H9 (cell line): ENCODE data around the gene WRAP53. TPM values are rescaled to one million over a fixed set of nuclear protein-coding genes. Genes with fewer than 3 reads are reported as not detected.

ENCODE experiments used
- DNase-seq: peaks from one replicate; pipeline ENCODE4 v3.0.0-alpha.2; 2017
- H2AFZ ChIP-seq: one replicate; pipeline ENCODE4 v1.6.1; 2013; ENCODE audit warnings: mild to moderate bottlenecking, low read length, control low read depth, moderate library complexity
- H2AK5ac ChIP-seq: 2 replicates; pipeline ENCODE4 v1.6.1; 2013; ENCODE audit warnings: low read length, control low read depth, mixed read lengths; ENCODE audit not compliant: insufficient read length
- H2BK120ac ChIP-seq: one replicate; pipeline ENCODE4 v1.6.1; 2013; ENCODE audit warnings: low read depth, mild to moderate bottlenecking, low read length, control low read depth, inconsistent platforms; ENCODE audit not compliant: poor library complexity, severe bottlenecking
- H2BK12ac ChIP-seq: 2 replicates; pipeline ENCODE4 v1.6.1; 2013; ENCODE audit warnings: low read length, control low read depth, mixed read lengths, low read depth; ENCODE audit not compliant: insufficient read length
- H2BK15ac ChIP-seq: 2 replicates; pipeline ENCODE4 v1.6.1; 2013; ENCODE audit warnings: low read depth, low read length, control low read depth
- H2BK20ac ChIP-seq: one replicate; pipeline ENCODE4 v1.6.1; 2013; ENCODE audit warnings: low read depth, mild to moderate bottlenecking, low read length, control low read depth, inconsistent platforms; ENCODE audit not compliant: poor library complexity, severe bottlenecking
- H2BK5ac ChIP-seq: 2 replicates; pipeline ENCODE4 v1.6.1; 2013; ENCODE audit warnings: low read length, control low read depth, mixed read lengths; ENCODE audit not compliant: insufficient read length
- H3K14ac ChIP-seq: 2 replicates; pipeline ENCODE4 v1.6.1; 2013; ENCODE audit warnings: low read length, control low read depth; ENCODE audit not compliant: insufficient read depth
- H3K18ac ChIP-seq: 2 replicates; pipeline ENCODE4 v1.6.1; 2013; ENCODE audit warnings: low read depth, mild to moderate bottlenecking, mixed read lengths, low read length, control low read depth; ENCODE audit not compliant: insufficient read length
- H3K23ac ChIP-seq: 2 replicates; pipeline ENCODE4 v1.6.1; 2013; ENCODE audit warnings: low read length, control low read depth, mixed read lengths, low read depth; ENCODE audit not compliant: insufficient read length
- H3K23me2 ChIP-seq: 2 replicates; pipeline ENCODE4 v1.6.1; 2013; ENCODE audit warnings: low read depth, mild to moderate bottlenecking, mixed read lengths, low read length, control low read depth; ENCODE audit not compliant: insufficient read length, poor library complexity, severe bottlenecking
- H3K27ac ChIP-seq: 2 replicates; pipeline ENCODE4 v1.5.1; 2013; ENCODE audit warnings: low read length, control low read depth, mixed read lengths, low read depth; ENCODE audit not compliant: insufficient read length
- H3K27me3 ChIP-seq: 2 replicates; pipeline ENCODE4 v1.6.1; 2013; ENCODE audit warnings: low read length, control low read depth, inconsistent platforms; ENCODE audit not compliant: insufficient read depth
- H3K4ac ChIP-seq: 2 replicates; pipeline ENCODE4 v1.6.1; 2013; ENCODE audit warnings: low read depth, mild to moderate bottlenecking, control low read depth, inconsistent platforms, low read length, moderate library complexity
- H3K4me1 ChIP-seq: 2 replicates; pipeline ENCODE4 v1.6.1; 2013; ENCODE audit warnings: low read length, control low read depth, inconsistent platforms; ENCODE audit not compliant: insufficient read depth
- H3K4me2 ChIP-seq: 2 replicates; pipeline ENCODE4 v1.6.1; 2013; ENCODE audit warnings: low read length, control low read depth, mixed read lengths; ENCODE audit not compliant: insufficient read length, insufficient read depth
- H3K56ac ChIP-seq: 2 replicates; pipeline ENCODE4 v1.6.1; 2013; ENCODE audit warnings: low read depth, mild to moderate bottlenecking, mixed read lengths, low read length, control low read depth; ENCODE audit not compliant: insufficient read length
- H3K79me1 ChIP-seq: 2 replicates; pipeline ENCODE4 v1.6.1; 2013; ENCODE audit warnings: low read depth, mild to moderate bottlenecking, moderate library complexity, low read length, control low read depth, inconsistent platforms; ENCODE audit not compliant: insufficient read depth, poor library complexity, severe bottlenecking
- H3K79me2 ChIP-seq: 2 replicates; pipeline ENCODE4 v1.6.1; 2013; ENCODE audit warnings: low read length, control low read depth, inconsistent platforms; ENCODE audit not compliant: insufficient read depth
- H3K9ac ChIP-seq: 2 replicates; pipeline ENCODE4 v1.6.1; 2013; ENCODE audit warnings: low read length, control low read depth, mixed read lengths; ENCODE audit not compliant: insufficient read length; ENCODE audit errors: extremely low read depth
- H3K9me3 ChIP-seq: one replicate; pipeline ENCODE4 v1.6.1; 2013; ENCODE audit warnings: low read depth, low read length, inconsistent platforms; ENCODE audit not compliant: control insufficient read depth
- H3T11ph ChIP-seq: one replicate; pipeline ENCODE4 v1.6.1; 2013; ENCODE audit warnings: mild to moderate bottlenecking, low read length, control low read depth, inconsistent platforms
- H4K20me1 ChIP-seq: one replicate; pipeline ENCODE4 v1.6.1; 2013; ENCODE audit not compliant: control insufficient read depth, insufficient read length, insufficient read depth
- H4K5ac ChIP-seq: 2 replicates; pipeline ENCODE4 v1.6.1; 2013; ENCODE audit warnings: low read depth, mild to moderate bottlenecking, mixed read lengths, low read length, control low read depth; ENCODE audit not compliant: insufficient read length
- H4K8ac ChIP-seq: replicated peaks from 2 replicates; pipeline ENCODE4 v1.6.1; 2013; ENCODE audit warnings: low read length, control low read depth, mixed read lengths, low read depth; ENCODE audit not compliant: insufficient read length
- H4K91ac ChIP-seq: 2 replicates; pipeline ENCODE4 v1.6.1; 2013; ENCODE audit warnings: low read depth, mild to moderate bottlenecking, moderate library complexity, mixed read lengths, low read length, control low read depth; ENCODE audit not compliant: insufficient read length
- H3K27ac Mint-ChIP-seq, 3 experiments: 2 replicates in 2 of 3; 3 replicates in 1 of 3; pipeline ENCODE4 v1.8.0; 2020 to 2021; ENCODE audit warnings: mixed read lengths in 3 of 3, mild to moderate bottlenecking in 1 of 3, moderate library complexity in 1 of 3
- H3K27me3 Mint-ChIP-seq: 2 replicates; pipeline ENCODE4 v1.8.0; 2021; ENCODE audit warnings: low read depth, mild to moderate bottlenecking, moderate library complexity, mixed read lengths
- H3K36me3 Mint-ChIP-seq, 3 experiments: 2 replicates in 2 of 3; 3 replicates in 1 of 3; pipeline ENCODE4 v1.8.0; 2020 to 2021; ENCODE audit warnings: low read depth in 3 of 3, mixed read lengths in 3 of 3; ENCODE audit not compliant: insufficient read depth in 1 of 3
- H3K4me1 Mint-ChIP-seq, 2 experiments: 2 replicates each; pipeline ENCODE4 v1.8.0; 2020; ENCODE audit warnings: mixed read lengths in 2 of 2
- H3K4me3 Mint-ChIP-seq, 2 experiments: 2 replicates in 1 of 2; 3 replicates in 1 of 2; pipeline ENCODE4 v1.8.0; 2020 to 2021; ENCODE audit warnings: mild to moderate bottlenecking in 2 of 2, mixed read lengths in 2 of 2, moderate library complexity in 1 of 2
- H3K9me3 Mint-ChIP-seq, 2 experiments: 2 replicates in 1 of 2; 3 replicates in 1 of 2; pipeline ENCODE4 v1.8.0; 2020; ENCODE audit warnings: mild to moderate bottlenecking in 2 of 2, mixed read lengths in 2 of 2, moderate library complexity in 1 of 2
- WGBS: extraction: QIAGEN DNeasy Blood & Tissue Kit; methylation state at CpG from one replicate; pipeline ENCODE4 v1.1.7; 2013; ENCODE audit warnings: missing lambda C conversion rate, low lambda C conversion rate, mixed read lengths; ENCODE audit not compliant: insufficient read length; ENCODE audit errors: extremely low coverage; 5-methylcytosine and 5-hydroxymethylcytosine counted together
- total RNA-seq: library from RNA; stranded (reverse); gene quantifications from 2 replicates; pipeline ENCODE4 v1.2.1, GENCODE V29; 2021
- TF ChIP-seq, protein P1 (sequence below): fragments of 200-600 bp; sonication (generic); conservative IDR thresholded peaks from 3 replicates; pipeline ENCODE4 v1.8.0; 2021; ENCODE audit warnings: antibody characterized with exemption, mild to moderate bottlenecking

The WRAP53 gene
- total RNA-seq, 1 experiment from 2014 or later, result 27.0 TPM

DNA sequence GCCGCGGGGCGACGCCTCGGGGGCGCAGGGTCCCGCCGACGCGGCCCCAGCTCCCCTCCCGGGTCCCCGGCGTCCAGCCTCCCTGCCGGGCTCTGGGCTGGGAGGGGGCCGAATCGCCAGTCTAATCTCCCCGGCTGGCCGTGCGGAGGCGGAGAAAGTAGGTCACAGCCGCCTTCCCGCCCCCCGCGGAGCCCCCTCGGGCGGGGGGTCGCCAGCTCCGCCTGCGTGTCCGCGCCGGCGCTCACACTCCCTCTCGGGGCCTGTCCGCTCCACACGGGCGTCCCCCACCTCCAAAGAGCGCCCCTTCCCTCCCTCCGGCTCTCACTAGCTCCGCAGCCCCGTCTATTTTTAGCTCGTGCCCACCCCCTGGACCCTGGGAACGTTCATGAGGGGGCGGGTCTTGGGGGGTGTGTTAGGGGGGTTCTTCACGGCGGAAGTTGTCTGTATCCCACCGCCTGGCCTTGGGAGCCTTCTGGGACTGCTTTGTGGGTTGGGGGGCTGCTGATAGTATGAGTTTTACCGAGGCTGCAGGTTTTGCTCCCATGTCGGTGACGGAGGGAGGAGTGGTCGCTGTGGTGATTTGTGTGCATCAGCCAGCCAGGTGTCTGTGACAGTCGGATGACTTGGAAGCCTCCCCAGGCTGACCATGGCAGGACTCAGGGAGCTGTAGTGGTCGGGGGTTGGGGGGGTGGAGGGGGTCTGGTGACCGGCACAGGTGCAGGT, 36.5 kb upstream of the WRAP53 start:
- Histone ChIP-seq H2BK120ac (no peak overlapping the region), H3K56ac (no peak overlapping the region), H2BK12ac (no peak overlapping the region), H4K8ac (no peak overlapping the region), H4K20me1 (no peaks in the 10 kb centered on the region), H2AK5ac (no peak overlapping the region), H3K27ac (no peak overlapping the region), H2BK15ac (no peak overlapping the region), H3K27me3 (peaks cover 5% of the 10 kb centered on the region), H3K23ac (no peak overlapping the region), H3K79me1 (no peaks in the 10 kb centered on the region), H3K9me3 (no peaks in the 10 kb centered on the region), H3K4ac (no peak overlapping the region), H2BK5ac (no peak overlapping the region), H2AFZ (no peak overlapping the region), H4K91ac (no peak overlapping the region), H3T11ph (no peak overlapping the region), H2BK20ac (no peak overlapping the region), H4K5ac (no peak overlapping the region), H3K4me1 (no peaks in the 10 kb centered on the region; the same call in 1 of the 2 replicates), H3K4me2 (peak overlapping the region; percentile 82), H3K23me2 (peaks cover 14% of the 10 kb centered on the region), H3K79me2 (no peaks in the 10 kb centered on the region), H3K14ac (no peak overlapping the region), H3K18ac (no peak overlapping the region), H3K9ac (no peak overlapping the region)
- peaks cover 7 to 29% (median 10%) of the 10 kb centered on the region in 3 experiments; a peak in 6 of 7 replicates for H3K36me3 Mint-ChIP-seq
- peak overlapping the region; percentile 69 to 91 for H3K4me3 Mint-ChIP-seq
- WGBS, result no CpG with 5 or more reads among the region's 54 CpGs
- H3K27me3 Mint-ChIP-seq, result peaks cover 69% of the 10 kb centered on the region
- TF ChIP-seq, protein P1, sequence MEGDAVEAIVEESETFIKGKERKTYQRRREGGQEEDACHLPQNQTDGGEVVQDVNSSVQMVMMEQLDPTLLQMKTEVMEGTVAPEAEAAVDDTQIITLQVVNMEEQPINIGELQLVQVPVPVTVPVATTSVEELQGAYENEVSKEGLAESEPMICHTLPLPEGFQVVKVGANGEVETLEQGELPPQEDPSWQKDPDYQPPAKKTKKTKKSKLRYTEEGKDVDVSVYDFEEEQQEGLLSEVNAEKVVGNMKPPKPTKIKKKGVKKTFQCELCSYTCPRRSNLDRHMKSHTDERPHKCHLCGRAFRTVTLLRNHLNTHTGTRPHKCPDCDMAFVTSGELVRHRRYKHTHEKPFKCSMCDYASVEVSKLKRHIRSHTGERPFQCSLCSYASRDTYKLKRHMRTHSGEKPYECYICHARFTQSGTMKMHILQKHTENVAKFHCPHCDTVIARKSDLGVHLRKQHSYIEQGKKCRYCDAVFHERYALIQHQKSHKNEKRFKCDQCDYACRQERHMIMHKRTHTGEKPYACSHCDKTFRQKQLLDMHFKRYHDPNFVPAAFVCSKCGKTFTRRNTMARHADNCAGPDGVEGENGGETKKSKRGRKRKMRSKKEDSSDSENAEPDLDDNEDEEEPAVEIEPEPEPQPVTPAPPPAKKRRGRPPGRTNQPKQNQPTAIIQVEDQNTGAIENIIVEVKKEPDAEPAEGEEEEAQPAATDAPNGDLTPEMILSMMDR, result no peak
- peaks cover 0 to 3% of the 10 kb centered on the region in 2 experiments; a peak in 2 of 5 replicates for H3K9me3 Mint-ChIP-seq
- H3K4me1 Mint-ChIP-seq, result peaks cover 30 to 48% of the 10 kb centered on the region in 2 experiments
- no peak overlapping the region for H3K27ac Mint-ChIP-seq
- peak; percentile 61 for DNase-seq
